ENCODE results near the gene SCYL1.

DNA sequence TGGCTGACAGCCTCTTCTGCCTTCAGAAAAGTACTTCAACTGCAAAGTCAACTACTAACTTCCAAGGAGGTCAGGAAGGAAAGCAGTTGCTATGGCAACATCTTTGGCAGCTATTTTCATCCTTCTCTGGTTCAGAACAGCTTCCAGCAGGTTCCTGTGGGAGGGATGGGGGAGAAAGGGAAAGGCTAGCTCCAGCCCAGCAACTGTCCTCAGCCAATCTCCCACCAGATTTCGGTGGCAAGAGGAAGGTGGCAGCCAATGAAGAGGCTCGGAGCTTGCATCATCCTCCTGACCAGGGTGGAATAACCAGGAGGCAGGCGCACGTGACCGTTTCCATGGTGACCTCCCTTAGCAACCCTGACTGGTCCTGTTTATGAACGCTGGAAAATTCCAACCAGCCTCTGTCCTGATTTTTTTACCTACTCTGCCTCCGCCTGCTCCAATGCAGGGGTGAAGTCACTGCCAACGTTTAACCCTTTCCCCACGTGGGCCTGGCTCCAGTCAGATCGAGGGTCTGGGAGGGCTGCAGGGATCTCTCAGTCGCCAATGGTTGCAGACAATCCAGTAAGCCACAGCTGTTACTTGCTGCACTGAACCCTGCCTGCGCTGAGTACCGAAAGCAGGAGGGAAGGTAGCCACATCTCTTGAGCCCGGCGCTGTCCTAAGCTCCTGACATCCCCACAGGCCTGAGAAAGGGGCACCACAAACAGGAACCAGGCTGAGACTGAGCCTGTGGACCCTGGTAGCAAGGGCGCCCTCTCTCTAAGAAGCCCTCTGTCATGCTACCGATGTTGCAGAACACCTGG is 37.2 kb upstream of the SCYL1 start:
- TF ChIP-seq, protein P1, sequence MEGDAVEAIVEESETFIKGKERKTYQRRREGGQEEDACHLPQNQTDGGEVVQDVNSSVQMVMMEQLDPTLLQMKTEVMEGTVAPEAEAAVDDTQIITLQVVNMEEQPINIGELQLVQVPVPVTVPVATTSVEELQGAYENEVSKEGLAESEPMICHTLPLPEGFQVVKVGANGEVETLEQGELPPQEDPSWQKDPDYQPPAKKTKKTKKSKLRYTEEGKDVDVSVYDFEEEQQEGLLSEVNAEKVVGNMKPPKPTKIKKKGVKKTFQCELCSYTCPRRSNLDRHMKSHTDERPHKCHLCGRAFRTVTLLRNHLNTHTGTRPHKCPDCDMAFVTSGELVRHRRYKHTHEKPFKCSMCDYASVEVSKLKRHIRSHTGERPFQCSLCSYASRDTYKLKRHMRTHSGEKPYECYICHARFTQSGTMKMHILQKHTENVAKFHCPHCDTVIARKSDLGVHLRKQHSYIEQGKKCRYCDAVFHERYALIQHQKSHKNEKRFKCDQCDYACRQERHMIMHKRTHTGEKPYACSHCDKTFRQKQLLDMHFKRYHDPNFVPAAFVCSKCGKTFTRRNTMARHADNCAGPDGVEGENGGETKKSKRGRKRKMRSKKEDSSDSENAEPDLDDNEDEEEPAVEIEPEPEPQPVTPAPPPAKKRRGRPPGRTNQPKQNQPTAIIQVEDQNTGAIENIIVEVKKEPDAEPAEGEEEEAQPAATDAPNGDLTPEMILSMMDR (IDR thresholded peaks at IDR 0.05): no peak
- no peak for TF ChIP-seq EZH2 (IDR thresholded peaks at IDR 0.05; ENCODE audit: borderline replicate concordance, insufficient read depth, low read depth, low read length, poor library complexity, severe bottlenecking)

Data from B cell (primary cell).